Activated CD4-positive, alpha-beta memory T cell treated with anti-CD3 and anti-CD28 coated beads, Interleukin-2, amount 10 ng/mL, durations not matched to agents 7 days and 5 days (primary cell): ENCODE measurements around the gene PAX2. TPM values are rescaled to one million over a fixed set of nuclear protein-coding genes. Genes with fewer than 3 reads are reported as not detected.

Experiments
- CTCF ChIA-PET: fragments of 350-600 bp; sonication (Branson Sonifier 250); formaldehyde crosslinking; loops from one replicate; lab custom pipeline; 2021; ENCODE audit warnings: antibody characterized with exemption, inconsistent platforms; lab: Charles Lee
- POLR2A ChIA-PET: fragments of 350-600 bp; sonication (Branson Sonifier 250); formaldehyde crosslinking; loops from one replicate; lab custom pipeline; 2021; ENCODE audit warnings: antibody characterized with exemption; lab: Charles Lee
- DNase-seq: peaks from one replicate; pipeline ENCODE4 v3.0.0-alpha.2; 2020
- H3K27ac Mint-ChIP-seq: one replicate; pipeline ENCODE4 v1.8.0; 2021; ENCODE audit warnings: mild to moderate bottlenecking, mixed read lengths
- H3K27me3 Mint-ChIP-seq: one replicate; pipeline ENCODE4 v1.8.0; 2021; ENCODE audit warnings: mixed read lengths
- H3K36me3 Mint-ChIP-seq: one replicate; pipeline ENCODE4 v1.8.0; 2021; ENCODE audit warnings: low read depth, mixed read lengths
- H3K4me1 Mint-ChIP-seq: one replicate; pipeline ENCODE4 v1.8.0; 2021; ENCODE audit warnings: mixed read lengths
- H3K4me3 Mint-ChIP-seq: one replicate; pipeline ENCODE4 v1.8.0; 2021; ENCODE audit warnings: mild to moderate bottlenecking, mixed read lengths
- H3K9me3 Mint-ChIP-seq: one replicate; pipeline ENCODE4 v1.8.0; 2021; ENCODE audit warnings: mixed read lengths
- total RNA-seq, 2 experiments: library from RNA; stranded (reverse); gene quantifications; one replicate each; pipeline ENCODE4 v1.2.3, GENCODE V29; 2021

The PAX2 gene
- total RNA-seq, 2 experiments from 2014 or later, result not detected

DNA sequence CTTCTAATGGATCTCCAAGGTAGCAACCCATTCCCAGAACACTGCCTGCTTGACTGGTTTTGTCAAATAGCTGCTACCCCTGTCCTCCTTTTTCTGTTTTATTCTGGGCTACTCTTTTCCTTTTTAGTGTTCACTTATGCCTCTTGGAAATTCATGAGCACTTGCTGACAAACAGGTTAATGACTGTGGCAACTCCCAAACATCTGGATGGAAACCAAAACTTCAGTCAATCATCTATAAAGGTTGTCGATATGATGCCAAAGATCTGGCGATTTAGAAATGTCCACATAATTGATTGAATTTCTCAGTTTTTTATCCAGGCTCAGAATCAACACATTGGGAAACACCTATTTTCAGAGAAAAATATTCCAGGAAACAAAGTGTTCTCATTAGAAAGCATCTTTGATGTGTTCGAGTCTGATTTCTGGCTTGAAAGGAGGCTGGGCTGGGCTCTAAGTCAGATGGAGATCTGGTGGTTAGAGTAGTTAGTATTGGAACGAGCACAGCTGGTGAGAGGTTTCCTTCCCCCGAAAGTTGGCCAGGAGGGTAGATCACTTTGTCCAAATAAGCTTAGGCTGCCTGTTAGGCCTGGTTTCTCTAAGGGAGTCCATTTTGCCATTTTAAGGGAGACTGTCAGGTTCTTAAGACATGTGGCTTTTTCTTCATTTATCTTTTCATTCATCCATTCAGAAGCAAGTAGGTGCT is 17.8 kb downstream of the PAX2 start:
- no peak overlapping the region for H3K27ac Mint-ChIP-seq
- ChIA-PET CTCF (interaction anchor here (1.6 kb wide), 1 partner anchor 109 kb away, joined by 4 read pairs; no protein-coding TSS in a partner anchor), POLR2A (no interaction called here)
- H3K27me3 Mint-ChIP-seq, result peaks cover 74% of the 10 kb centered on the region
- H3K9me3 Mint-ChIP-seq, result no peaks in the 10 kb centered on the region
- H3K4me3 Mint-ChIP-seq, result no peak overlapping the region
- no peaks in the 10 kb centered on the region for H3K4me1 Mint-ChIP-seq
- no peak for DNase-seq
- no peaks in the 10 kb centered on the region for H3K36me3 Mint-ChIP-seq

DNA sequence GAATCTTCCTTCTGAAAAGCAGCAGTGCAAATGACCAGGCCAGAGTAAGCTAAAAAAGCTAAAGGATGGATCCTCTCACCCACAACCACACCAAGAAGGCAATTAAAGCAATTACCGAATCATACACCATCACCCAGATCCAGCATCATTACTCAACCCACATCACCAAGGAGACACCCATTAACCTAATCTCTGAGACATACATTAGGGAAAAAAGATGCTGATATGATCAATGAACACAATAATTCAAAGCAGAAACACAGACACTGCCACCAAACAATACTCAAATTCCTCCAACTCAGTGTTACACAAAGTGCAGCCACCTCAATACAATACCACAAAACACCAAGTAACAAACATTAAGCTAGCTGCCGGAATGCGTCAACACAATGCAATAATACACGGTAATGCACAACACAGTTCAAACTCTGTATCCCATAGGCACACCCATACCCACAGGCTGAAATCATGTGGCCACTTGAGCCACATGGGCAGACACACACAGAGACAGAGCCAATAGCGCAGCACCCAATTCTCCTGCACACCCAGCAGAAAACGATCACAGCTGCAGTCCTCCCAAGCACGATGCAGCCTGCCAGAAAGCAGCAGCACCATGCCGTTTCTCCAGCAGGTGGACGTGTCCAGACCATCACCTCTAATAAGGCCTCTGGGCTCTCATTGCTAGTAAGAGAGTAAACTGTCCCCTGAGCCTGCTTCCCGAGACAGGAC is 21.5 kb downstream of the PAX2 start:
- H3K27ac Mint-ChIP-seq, result no peak overlapping the region
- H3K4me3 Mint-ChIP-seq, result no peak overlapping the region

DNA sequence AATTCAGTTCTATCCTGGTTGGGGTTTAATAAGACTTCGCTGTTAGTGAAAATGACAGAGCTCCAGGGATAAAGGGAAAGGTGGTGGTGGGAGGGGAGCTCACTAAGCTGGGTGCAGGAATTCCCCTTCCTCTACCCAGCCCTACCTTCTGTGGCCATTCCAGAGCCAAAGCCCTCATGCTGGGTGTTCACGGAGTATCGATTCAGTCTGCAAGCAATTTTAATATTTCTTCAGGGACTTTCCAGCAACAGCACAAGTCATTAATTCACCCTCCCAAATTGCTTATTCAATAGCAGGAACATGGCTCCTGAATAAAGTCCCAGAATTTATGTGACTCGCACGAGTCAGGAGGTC is 22.0 kb downstream of the PAX2 start:
- no peak for DNase-seq
- POLR2A ChIA-PET, result no interaction called here
- Mint-ChIP-seq H3K27me3 (peaks cover 39% of the 10 kb centered on the region), H3K4me3 (no peak overlapping the region), H3K4me1 (no peaks in the 10 kb centered on the region), H3K27ac (no peak overlapping the region), H3K36me3 (no peaks in the 10 kb centered on the region), H3K9me3 (no peaks in the 10 kb centered on the region)
- CTCF ChIA-PET, result no interaction called here

More for the DNA sequence above, 21.5 kb downstream of the PAX2 start:
- H3K36me3 Mint-ChIP-seq, result no peaks in the 10 kb centered on the region
- H3K27me3 Mint-ChIP-seq, result peaks cover 43% of the 10 kb centered on the region
- H3K9me3 Mint-ChIP-seq, result no peaks in the 10 kb centered on the region
- no peak for DNase-seq
- ChIA-PET POLR2A (no interaction called here), CTCF (no interaction called here)
- no peaks in the 10 kb centered on the region for H3K4me1 Mint-ChIP-seq

DNA sequence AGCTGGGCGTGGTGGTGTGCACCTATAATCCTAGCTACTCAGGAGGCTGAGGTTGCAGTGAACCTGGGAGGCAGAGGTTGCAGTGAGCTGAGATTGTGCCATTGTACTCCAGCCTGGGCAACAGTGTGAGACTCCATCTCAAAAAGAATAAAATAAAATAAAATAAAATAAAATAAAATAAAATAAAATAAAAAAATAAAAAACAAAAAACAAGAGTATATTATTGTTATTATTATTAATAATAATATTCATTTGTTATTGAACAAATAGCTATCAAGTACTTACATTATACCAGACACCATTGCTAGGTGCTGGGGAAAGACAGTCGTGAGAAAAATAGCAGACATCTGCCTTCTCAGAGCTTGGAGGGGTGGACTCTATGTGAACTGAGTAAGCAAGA is 24.1 kb downstream of the PAX2 start:
- ChIA-PET POLR2A (no interaction called here), CTCF (interaction anchor here (1.5 kb wide), 1 partner anchor 103 kb away, joined by 3 read pairs; no protein-coding TSS in a partner anchor)
- Mint-ChIP-seq H3K36me3 (no peaks in the 10 kb centered on the region), H3K4me3 (no peak overlapping the region), H3K27me3 (peaks cover 27% of the 10 kb centered on the region), H3K4me1 (no peaks in the 10 kb centered on the region), H3K9me3 (no peaks in the 10 kb centered on the region), H3K27ac (no peak overlapping the region)
- DNase-seq, result no peak

DNA sequence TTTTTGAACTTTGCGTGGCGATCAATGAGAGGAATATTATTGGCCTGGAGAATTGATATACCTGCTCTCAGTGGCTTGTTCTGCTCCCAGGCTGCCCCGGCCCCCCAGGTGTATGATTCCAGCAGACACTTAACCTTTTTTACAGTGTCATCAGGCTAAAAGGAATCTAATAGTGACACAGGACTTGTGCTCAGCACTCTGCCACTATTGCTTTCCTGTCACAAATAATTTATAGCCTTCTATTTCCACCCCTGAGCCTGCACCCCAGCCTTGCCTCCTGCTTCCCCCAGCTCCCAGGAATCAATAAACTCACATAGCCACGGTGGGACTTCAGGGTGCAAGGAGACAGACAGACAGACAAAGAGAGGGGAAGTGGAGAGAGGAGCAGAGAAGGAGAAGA is 28.3 kb downstream of the PAX2 start:
- CTCF ChIA-PET, result no interaction called here
- Mint-ChIP-seq H3K27ac (no peak overlapping the region), H3K27me3 (peaks cover 23% of the 10 kb centered on the region), H3K4me1 (no peaks in the 10 kb centered on the region), H3K4me3 (no peak overlapping the region), H3K36me3 (no peaks in the 10 kb centered on the region), H3K9me3 (no peaks in the 10 kb centered on the region)
- POLR2A ChIA-PET, result no interaction called here
- DNase-seq, result no peak

DNA sequence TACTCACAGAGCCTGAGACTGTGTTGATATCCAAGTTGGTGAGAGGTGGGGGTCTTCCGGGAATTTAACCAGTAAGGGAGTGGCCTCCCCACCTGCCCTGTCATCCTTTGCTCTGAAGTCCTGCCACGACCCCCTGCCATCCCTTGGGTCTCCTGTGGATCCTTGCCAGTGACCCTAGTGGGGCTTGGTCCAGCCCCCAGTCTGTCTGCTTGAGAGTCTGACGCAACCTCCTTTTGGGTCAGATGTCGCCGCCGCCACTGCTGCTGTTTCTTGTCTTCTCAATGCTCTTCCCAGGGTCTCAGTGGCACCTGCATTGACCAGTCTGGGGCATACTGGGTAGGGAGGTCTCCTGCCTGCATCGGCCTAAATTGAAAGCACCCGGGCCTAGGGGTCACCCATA is 28.8 kb downstream of the PAX2 start:
- no peak for DNase-seq
- no peak overlapping the region for H3K27ac Mint-ChIP-seq
- ChIA-PET POLR2A (no interaction called here), CTCF (no interaction called here)
- H3K4me1 Mint-ChIP-seq, result no peaks in the 10 kb centered on the region
- H3K36me3 Mint-ChIP-seq, result no peaks in the 10 kb centered on the region
- peaks cover 27% of the 10 kb centered on the region for H3K27me3 Mint-ChIP-seq
- no peaks in the 10 kb centered on the region for H3K9me3 Mint-ChIP-seq
- H3K4me3 Mint-ChIP-seq, result no peak overlapping the region

DNA sequence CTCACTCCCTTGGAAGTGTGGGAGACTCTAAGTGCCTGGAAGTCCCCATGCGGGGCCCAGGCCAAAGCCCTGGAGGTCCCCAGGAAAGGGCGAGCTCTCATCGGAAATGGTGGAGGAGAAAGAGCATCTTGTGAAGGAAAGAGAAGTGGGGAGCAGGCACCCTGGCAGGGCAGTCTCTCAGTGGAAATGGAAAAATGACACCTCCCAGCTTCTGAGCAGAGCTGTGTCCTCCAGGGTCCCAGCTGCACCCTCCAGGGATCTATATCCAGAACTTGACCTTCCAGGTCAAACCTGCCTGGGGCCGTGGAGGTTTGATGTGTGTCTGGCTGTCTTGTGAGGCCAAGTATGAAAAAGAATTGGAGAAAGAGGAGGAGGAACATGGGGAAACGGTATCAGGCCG is 29.5 kb downstream of the PAX2 start:
- Mint-ChIP-seq H3K27ac (no peak overlapping the region), H3K9me3 (no peaks in the 10 kb centered on the region), H3K4me1 (no peaks in the 10 kb centered on the region), H3K36me3 (no peaks in the 10 kb centered on the region), H3K27me3 (peaks cover 33% of the 10 kb centered on the region), H3K4me3 (no peak overlapping the region)
- ChIA-PET CTCF (no interaction called here), POLR2A (no interaction called here)
- DNase-seq, result no peak

DNA sequence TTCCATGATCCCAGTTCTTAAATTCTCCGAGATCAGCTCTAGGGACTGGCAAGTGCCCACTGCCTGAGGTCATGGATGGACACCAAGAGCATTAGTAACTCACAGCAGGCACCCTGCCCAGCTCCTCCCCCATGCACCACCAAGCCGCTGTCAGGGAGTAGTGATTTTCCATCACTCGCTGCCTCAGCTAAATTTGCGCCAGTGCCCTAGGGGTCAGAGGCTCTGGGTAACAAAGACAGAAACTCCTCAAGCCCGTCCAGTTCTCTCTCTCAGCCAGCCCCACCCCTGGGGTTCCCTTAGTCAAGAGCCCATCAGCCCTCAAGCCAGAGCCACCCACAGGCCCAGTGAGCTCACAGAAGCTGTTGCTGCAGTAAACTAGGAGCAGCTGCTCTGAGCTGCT is 30.0 kb downstream of the PAX2 start:
- CTCF ChIA-PET, result no interaction called here
- H3K4me1 Mint-ChIP-seq, result no peaks in the 10 kb centered on the region
- no peaks in the 10 kb centered on the region for H3K36me3 Mint-ChIP-seq
- H3K27ac Mint-ChIP-seq, result no peak overlapping the region
- H3K9me3 Mint-ChIP-seq, result no peaks in the 10 kb centered on the region
- DNase-seq, result no peak
- POLR2A ChIA-PET, result no interaction called here
- peaks cover 35% of the 10 kb centered on the region for H3K27me3 Mint-ChIP-seq
- no peak overlapping the region for H3K4me3 Mint-ChIP-seq

DNA sequence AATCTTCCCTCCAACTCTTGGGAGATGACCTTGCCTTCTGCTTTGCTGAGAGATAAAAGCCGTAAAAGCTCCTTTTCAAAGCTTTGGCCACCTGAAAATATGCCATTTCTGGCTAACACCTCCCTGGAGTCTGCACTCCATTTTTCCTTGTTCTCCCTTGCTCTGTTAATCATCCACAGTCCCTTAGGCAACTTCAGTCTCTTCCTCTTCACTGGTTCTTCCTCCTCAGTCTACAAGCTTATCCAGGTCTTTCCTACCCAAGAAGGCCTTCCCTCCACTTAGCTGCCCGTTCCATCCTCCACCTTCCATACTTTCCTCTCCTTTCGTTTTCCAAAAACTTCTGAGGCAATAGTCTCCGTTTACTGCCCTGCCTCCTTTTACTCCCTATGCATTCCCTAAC is 30.5 kb downstream of the PAX2 start:
- Mint-ChIP-seq H3K9me3 (no peaks in the 10 kb centered on the region), H3K4me3 (no peak overlapping the region), H3K27ac (no peak overlapping the region), H3K4me1 (no peaks in the 10 kb centered on the region), H3K27me3 (peaks cover 35% of the 10 kb centered on the region), H3K36me3 (no peaks in the 10 kb centered on the region)
- ChIA-PET POLR2A (no interaction called here), CTCF (no interaction called here)
- DNase-seq, result no peak

DNA sequence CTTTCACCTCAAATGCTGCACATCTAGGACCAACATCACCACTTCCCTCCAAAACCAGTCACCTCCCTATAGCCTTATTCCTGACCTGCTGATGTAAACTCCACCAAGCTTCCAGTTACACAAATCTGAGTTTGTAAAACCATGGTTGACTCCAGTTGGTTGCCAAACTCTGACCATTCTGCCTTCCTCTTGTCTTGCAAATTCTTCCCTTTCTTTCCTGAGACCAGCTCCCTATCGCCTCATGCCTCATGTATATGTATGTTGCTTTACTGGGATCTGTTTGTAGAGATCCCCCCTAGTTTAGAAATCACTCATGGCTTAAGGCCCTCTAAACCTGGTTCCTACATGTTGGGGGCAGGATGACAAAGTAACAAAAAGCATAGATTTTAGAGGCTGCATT is 31.3 kb downstream of the PAX2 start:
- H3K4me3 Mint-ChIP-seq, result no peak overlapping the region
- H3K36me3 Mint-ChIP-seq, result no peaks in the 10 kb centered on the region
- peaks cover 35% of the 10 kb centered on the region for H3K27me3 Mint-ChIP-seq
- no peaks in the 10 kb centered on the region for H3K9me3 Mint-ChIP-seq
- no peak overlapping the region for H3K27ac Mint-ChIP-seq
- H3K4me1 Mint-ChIP-seq, result no peaks in the 10 kb centered on the region
- ChIA-PET CTCF (interaction anchor here (0.7 kb wide), 1 partner anchor 98 kb away, joined by 3 read pairs; no protein-coding TSS in a partner anchor), POLR2A (no interaction called here)
- no peak for DNase-seq

DNA sequence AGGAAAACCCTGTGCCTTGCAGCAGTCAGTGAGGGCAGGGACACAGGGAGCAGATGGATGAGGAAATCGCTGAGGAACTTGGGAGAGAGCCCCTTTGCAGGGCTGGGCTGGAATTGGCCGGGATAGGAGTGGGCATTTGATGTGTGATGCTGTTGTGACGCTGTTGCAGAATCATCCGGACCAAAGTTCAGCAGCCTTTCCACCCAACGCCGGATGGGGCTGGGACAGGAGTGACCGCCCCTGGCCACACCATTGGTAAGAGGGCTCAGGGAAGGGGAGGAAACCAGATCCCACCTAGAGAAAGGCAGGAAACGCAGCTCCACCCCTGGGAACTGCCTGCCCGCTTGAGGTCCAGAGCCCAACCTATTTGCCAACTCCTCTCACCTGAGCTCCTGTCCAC is 33.9 kb downstream of the PAX2 start:
- ChIA-PET CTCF (no interaction called here), POLR2A (no interaction called here)
- H3K27ac Mint-ChIP-seq, result no peak overlapping the region

DNA sequence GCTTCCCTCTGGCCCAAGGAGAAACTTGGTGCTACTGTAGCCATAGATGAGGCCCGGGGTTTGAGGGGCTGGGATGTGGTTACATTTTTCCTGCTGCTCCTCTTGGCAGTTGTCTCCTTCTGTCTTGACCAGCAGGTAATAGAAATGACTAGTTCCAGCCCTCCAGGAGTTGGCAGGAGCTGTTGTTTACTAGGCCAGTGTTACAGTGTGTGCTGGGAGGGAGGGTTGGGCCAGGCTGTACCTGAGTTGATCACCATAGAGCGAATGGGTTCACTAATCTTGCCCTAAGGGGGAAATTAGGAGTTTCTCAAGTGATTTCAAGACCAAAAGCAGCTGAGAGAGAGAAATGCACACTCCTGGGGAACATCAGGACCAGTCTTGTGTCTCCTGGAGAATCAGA is 34.9 kb downstream of the PAX2 start:
- POLR2A ChIA-PET, result no interaction called here
- Mint-ChIP-seq H3K27me3 (peaks cover 39% of the 10 kb centered on the region), H3K36me3 (no peaks in the 10 kb centered on the region), H3K27ac (no peak overlapping the region), H3K4me3 (no peak overlapping the region), H3K4me1 (no peaks in the 10 kb centered on the region), H3K9me3 (no peaks in the 10 kb centered on the region)
- CTCF ChIA-PET, result no interaction called here
- DNase-seq, result no peak

More for the DNA sequence above, 33.9 kb downstream of the PAX2 start:
- H3K4me3 Mint-ChIP-seq, result no peak overlapping the region
- DNase-seq, result no peak
- no peaks in the 10 kb centered on the region for H3K9me3 Mint-ChIP-seq
- no peaks in the 10 kb centered on the region for H3K4me1 Mint-ChIP-seq
- no peaks in the 10 kb centered on the region for H3K36me3 Mint-ChIP-seq
- peaks cover 36% of the 10 kb centered on the region for H3K27me3 Mint-ChIP-seq

DNA sequence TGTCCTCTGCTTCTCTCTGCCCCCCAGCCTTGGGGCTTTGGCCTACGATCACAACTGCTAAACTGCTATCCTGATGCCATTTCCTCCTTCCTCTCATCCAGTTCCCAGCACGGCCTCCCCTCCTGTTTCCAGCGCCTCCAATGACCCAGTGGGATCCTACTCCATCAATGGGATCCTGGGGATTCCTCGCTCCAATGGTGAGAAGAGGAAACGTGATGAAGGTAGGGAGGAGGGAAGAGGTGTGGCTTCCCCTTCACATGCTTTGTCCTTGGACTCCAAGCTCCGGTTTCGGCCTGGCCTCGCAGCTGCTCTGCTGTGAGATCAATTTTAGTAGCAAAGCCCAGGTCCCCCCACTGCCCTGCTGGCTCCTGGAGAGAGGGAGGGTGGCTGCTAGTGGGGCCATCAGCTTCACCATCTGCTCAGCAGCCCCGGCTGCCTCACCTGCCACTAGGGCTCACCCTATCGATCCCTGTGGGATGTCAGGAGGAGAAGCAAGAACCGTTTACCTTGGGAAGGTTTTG is 35.8 kb downstream of the PAX2 start:
- ChIA-PET CTCF (no interaction called here), POLR2A (no interaction called here)
- H3K9me3 Mint-ChIP-seq, result no peaks in the 10 kb centered on the region
- peaks cover 31% of the 10 kb centered on the region for H3K27me3 Mint-ChIP-seq
- H3K4me1 Mint-ChIP-seq, result no peaks in the 10 kb centered on the region
- no peak overlapping the region for H3K27ac Mint-ChIP-seq
- no peak for DNase-seq
- H3K36me3 Mint-ChIP-seq, result no peaks in the 10 kb centered on the region
- H3K4me3 Mint-ChIP-seq, result no peak overlapping the region
